HUDEP-2 (cell line): ENCODE results near the gene CYP4Z1.
"Not testable (repeated sequence)": the region's sequence is repeated elsewhere in the genome, so short reads cannot be mapped to it uniquely, and the experiment has no call there.

Experiments
- DNase-seq, 76 experiments: peaks; one replicate each; lab custom pipeline; 2025; ENCODE audit not compliant: unreplicated experiment in 76 of 76; lab: John Stamatoyannopoulos, UW

The CYP4Z1 gene, protein sequence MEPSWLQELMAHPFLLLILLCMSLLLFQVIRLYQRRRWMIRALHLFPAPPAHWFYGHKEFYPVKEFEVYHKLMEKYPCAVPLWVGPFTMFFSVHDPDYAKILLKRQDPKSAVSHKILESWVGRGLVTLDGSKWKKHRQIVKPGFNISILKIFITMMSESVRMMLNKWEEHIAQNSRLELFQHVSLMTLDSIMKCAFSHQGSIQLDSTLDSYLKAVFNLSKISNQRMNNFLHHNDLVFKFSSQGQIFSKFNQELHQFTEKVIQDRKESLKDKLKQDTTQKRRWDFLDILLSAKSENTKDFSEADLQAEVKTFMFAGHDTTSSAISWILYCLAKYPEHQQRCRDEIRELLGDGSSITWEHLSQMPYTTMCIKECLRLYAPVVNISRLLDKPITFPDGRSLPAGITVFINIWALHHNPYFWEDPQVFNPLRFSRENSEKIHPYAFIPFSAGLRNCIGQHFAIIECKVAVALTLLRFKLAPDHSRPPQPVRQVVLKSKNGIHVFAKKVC

DNA sequence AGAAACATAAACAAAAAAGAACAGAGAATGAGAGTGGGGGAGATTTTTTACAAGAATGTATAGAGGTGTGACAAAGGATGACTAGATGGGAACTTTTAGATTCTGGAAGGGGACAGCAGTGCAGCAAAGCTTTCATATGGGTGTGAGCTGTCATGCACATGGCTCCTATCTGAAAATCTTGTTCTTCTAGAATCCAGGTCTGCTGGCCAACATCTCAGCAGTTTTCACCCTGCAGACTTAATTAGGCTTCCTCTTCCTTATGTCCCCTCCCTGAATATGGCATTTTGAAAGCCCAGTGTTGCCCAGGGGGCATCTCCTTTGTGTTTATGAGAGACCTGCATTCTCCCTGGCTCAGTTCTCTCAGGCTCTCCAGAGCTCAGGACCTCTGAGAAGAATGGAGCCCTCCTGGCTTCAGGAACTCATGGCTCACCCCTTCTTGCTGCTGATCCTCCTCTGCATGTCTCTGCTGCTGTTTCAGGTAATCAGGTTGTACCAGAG, at the start of gene CYP4Z1:
Gene CYP4Z1 (plus strand): TSS at position 135 of the 498 bp plus-strand sequence. CDS start 260 bp downstream, at position 395.
- DNase-seq = no peak

- DNase-seq = no peak
Measured at GRCh38 chr1:47021070-47021469, 46.0 kb upstream of the CYP4Z1 start.

GRCh38 chr1:47023268-47024140, 43.5 kb upstream of the CYP4Z1 start, which contains the start of gene CYP4X1:
Gene CYP4X1 (plus strand): TSS chr1:47023669. CDS start chr1:47023818, 149 bp downstream.
- DNase-seq = no peak

DNA sequence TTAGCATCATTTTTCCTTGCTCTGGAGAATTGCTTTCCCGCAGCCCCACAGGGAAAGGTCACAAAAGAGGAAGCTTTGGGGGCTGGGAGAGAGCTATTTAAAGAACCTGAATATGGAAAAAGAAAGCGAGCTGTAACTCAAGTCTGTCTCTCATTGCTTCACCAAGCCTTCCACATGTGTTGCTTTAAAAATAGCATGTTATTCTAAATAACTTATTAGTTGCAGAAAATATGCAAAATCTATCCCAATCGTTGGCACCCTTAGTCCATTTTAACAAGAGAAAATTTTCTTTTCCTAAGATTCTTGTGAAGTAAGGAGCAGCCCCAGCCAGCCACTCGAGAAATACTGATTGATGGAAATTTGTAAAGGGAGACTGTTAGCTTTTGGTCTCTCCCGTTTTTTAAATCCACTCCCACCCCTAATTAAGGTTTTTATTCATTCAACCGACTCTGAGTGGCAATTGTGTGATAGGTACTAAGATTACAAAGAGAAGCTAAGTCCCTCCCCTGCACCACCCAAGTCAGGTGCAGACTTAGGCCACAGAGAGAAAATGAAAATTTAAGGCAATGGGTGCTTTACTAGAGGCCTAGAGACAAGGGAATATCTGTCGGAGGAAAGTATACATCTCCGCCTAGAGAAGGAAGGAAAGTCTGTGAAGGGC, 42.8 kb upstream of the CYP4Z1 start:
- DNase-seq = no peak

DNA sequence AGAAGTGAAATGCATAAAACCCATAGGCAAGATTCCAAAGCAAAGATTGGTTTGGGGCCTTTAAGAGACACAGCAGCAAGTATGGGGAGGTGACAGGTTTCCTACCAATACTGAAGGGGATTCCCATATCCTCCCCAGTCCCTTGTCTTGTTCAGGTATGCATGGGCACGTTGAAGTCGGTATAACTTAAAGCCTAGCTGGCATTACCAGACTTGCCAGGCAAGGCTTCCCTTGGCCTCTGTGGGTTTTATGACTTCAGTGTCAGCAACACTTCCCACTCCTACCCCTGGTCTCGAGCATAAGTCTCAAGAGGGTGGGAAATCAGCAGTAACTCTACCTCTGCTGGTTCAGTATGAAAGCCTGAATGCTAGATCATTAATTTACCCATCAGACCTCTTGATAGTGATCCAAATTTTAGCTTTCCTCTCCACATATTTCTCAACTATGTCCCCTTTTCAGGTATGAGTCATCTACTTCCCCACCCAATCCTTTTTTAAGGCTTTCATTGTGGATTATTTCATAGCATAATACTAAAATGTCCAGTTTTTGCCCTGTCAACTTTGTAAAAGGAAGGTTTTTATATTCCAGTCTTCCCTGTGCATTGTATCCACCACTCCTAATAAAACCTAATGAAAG, 36.7 kb upstream of the CYP4Z1 start:
- no peak for DNase-seq

- DNase-seq = no peak
Measured at GRCh38 chr1:47031059-47031458, 36.0 kb upstream of the CYP4Z1 start.

GRCh38 chr1:47031585-47031984, 35.4 kb upstream of the CYP4Z1 start:
- no peak for DNase-seq

DNA sequence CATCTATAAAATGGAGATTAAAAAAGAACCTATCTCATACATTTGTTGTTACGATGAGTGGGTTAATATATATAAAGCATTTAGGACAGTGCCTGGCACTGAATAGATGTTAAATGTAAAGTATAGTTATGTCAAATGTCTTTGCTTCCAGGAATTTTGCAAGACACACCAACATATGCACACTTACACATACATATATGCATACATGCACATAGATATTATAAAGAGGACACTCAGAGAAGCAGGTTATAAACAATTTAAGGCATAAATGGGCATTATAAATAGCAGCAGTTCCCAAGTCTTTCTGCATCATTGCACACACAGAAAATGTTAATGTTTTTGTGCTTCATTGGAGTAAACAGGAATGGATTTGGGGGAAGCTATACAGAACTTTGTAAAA, 30.3 kb upstream of the CYP4Z1 start:
- DNase-seq = no peak

- DNase-seq = no peak
Measured at GRCh38 chr1:47059376-47059775, 7.7 kb upstream of the CYP4Z1 start.

GRCh38 chr1:47069080-47069479, 2.0 kb downstream of the CYP4Z1 start:
- not testable (repeated sequence) for DNase-seq

- DNase-seq = not testable (repeated sequence)
Measured at GRCh38 chr1:47069509-47069908, 2.5 kb downstream of the CYP4Z1 start.

GRCh38 chr1:47089356-47089755, 22.3 kb downstream of the CYP4Z1 start:
- peak in 24 of 76 experiments; percentile 0 to 45 (median 18) for DNase-seq

DNA sequence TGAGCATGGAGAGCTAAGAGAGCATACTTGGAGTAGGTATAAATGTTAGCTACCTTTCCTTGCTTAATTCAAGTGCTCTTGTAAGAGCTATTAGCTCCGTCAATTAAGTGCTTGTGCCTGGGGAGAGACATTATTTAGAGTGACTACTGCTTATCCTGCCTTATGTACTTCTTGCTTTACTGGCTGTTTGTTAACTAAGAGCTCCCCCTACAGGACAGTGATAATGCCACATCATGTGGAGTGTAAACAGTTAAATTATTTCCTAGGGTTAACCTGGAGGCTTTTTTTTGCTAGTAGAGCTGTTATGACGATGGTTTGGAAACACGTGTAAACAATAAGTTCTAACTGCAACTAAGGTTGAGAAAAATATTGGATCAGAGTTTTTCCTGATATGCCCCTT, 24.4 kb downstream of the CYP4Z1 start:
- DNase-seq = not testable (repeated sequence)

GRCh38 chr1:47104816-47105215, 37.8 kb downstream of the CYP4Z1 start:
- no peak for DNase-seq

- no peak for DNase-seq
Measured at GRCh38 chr1:47106792-47107191, 39.8 kb downstream of the CYP4Z1 start.

GRCh38 chr1:47107851-47108574, 41.0 kb downstream of the CYP4Z1 start:
- not testable (repeated sequence) for DNase-seq

DNA sequence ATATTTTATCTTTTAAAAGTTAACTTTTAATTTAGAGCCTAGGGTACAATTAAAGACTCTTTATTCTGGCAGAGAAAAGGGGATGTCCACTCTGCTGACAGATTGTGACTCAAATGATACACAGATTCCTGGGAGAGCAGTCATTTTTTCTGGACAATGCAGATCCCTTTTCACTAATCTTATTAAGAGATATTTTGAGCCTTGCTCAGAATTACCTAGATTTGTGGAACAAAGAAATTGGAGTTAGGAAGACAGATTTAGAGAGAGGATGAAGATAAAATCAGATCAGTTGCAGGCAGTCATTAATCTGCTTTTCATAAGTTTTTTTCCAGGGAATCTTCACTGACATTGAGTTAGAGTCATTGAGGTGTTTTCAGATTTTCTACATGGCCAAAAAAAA, 42.5 kb downstream of the CYP4Z1 start:
- not testable (repeated sequence) for DNase-seq

GRCh38 chr1:47113178-47113577, 46.1 kb downstream of the CYP4Z1 start:
- no peak for DNase-seq

- DNase-seq = not testable (repeated sequence)
Measured at GRCh38 chr1:47121039-47121438, 54.0 kb downstream of the CYP4Z1 start.
